Erythroblast (primary cell): ENCODE results near the gene DZANK1.

Experiments used
- GATA1 ChIP-seq: IDR thresholded peaks from 2 replicates; pipeline ENCODE4 v1.6.1; 2011; ENCODE audit warnings: low read depth, mild to moderate bottlenecking, control low read depth, low read length, moderate library complexity
- POLR2A ChIP-seq: IDR thresholded peaks from 2 replicates; pipeline ENCODE4 v1.6.1; 2011; ENCODE audit warnings: mild to moderate bottlenecking, low read length

DNA sequence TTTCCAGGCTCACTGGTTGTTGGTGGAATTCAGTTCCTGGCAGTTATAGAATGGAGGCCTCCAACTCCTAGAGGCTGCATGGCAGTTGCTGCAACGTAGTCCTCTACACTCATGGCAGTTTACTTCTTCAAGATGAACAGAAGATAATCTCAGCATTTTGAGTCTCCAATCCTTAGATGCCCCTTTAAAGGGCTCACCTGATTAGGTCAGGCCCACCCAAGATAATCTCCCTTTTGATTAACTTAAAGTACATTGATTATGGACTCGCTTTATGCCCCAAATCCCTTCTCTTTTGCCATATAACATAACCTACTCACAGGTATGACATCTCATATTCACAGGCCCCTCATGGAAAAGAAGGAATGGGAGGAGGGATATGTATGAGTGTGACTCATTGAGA lies 102.1 kb downstream of the DZANK1 start:
- TF ChIP-seq POLR2A (no peak), GATA1 (no peak)
